Endodermal cell (in vitro differentiated cells): ENCODE data around the gene AMELY. TPM values are rescaled to one million over a fixed set of nuclear protein-coding genes. Genes with fewer than 3 reads are reported as not detected.

ENCODE experiments used
- DNase-seq: peaks from one replicate; pipeline ENCODE4 v3.0.0-alpha.2; 2017
- H3K27ac ChIP-seq: 2 replicates; pipeline ENCODE4 v1.5.1; 2013; ENCODE audit warnings: mild to moderate bottlenecking, low read depth, low read length, moderate library complexity
- H3K27me3 ChIP-seq: 2 replicates; pipeline ENCODE4 v1.6.1; 2013; ENCODE audit warnings: mild to moderate bottlenecking, low read length, moderate library complexity; ENCODE audit not compliant: insufficient read depth, control insufficient read depth, poor library complexity, severe bottlenecking
- H3K36me3 ChIP-seq: 2 replicates; pipeline ENCODE4 v1.7.0; 2013; ENCODE audit warnings: mild to moderate bottlenecking, low read length, moderate library complexity; ENCODE audit not compliant: control insufficient read depth, insufficient read depth
- H3K4me1 ChIP-seq: one replicate; pipeline ENCODE4 v1.7.0; 2013; ENCODE audit warnings: low read length; ENCODE audit not compliant: control insufficient read depth, insufficient read depth
- H3K4me3 ChIP-seq: 2 replicates; pipeline ENCODE4 v1.5.1; 2013; ENCODE audit warnings: mild to moderate bottlenecking, low read length, moderate library complexity
- H3K9ac ChIP-seq: 2 replicates; pipeline ENCODE4 v1.6.1; 2013; ENCODE audit warnings: mild to moderate bottlenecking, low read length, moderate library complexity; ENCODE audit not compliant: poor library complexity, severe bottlenecking; ENCODE audit errors: extremely low read depth
- H3K9me3 ChIP-seq: 2 replicates; pipeline ENCODE4 v1.6.1; 2013; ENCODE audit warnings: mild to moderate bottlenecking, low read length, moderate library complexity; ENCODE audit not compliant: control insufficient read depth
- H3K27ac Mint-ChIP-seq: 2 replicates; pipeline ENCODE4 v1.8.0; 2020; ENCODE audit warnings: mixed read lengths
- H3K27me3 Mint-ChIP-seq: 2 replicates; pipeline ENCODE4 v1.8.0; 2021; ENCODE audit warnings: mild to moderate bottlenecking, mixed read lengths; ENCODE audit not compliant: insufficient read depth
- H3K36me3 Mint-ChIP-seq: 2 replicates; pipeline ENCODE4 v1.8.0; 2020; ENCODE audit warnings: low read depth, mixed read lengths
- H3K4me1 Mint-ChIP-seq: 2 replicates; pipeline ENCODE4 v1.8.0; 2020; ENCODE audit warnings: mixed read lengths
- H3K4me3 Mint-ChIP-seq: 2 replicates; pipeline ENCODE4 v1.8.0; 2020; ENCODE audit warnings: mild to moderate bottlenecking, moderate library complexity, mixed read lengths
- H3K9me3 Mint-ChIP-seq: 2 replicates; pipeline ENCODE4 v1.8.0; 2020; ENCODE audit warnings: mild to moderate bottlenecking, mixed read lengths
- CTCF ChIP-seq: fragments of 200-600 bp; sonication (generic); conservative IDR thresholded peaks from 2 replicates; pipeline ENCODE4 v1.5.0; 2021; ENCODE audit warnings: antibody characterized with exemption, mild to moderate bottlenecking
- WGBS, 2 experiments: methylation state at CpG; one replicate each; pipeline versions ENCODE4 v1.1.5 to v1.1.7; 2013; ENCODE audit warnings: missing lambda C conversion rate in 2 of 2, mixed read lengths in 1 of 2; ENCODE audit not compliant: insufficient coverage in 1 of 2, insufficient read length in 1 of 2; 5-methylcytosine and 5-hydroxymethylcytosine counted together
- total RNA-seq, 2 donors: library from RNA; stranded (reverse); fragmentation: NEBNext Ultra II Directional in 1 of 2; extraction: Animal tissue kit (Norgen Biotek cat#: 25700) in 1 of 2; gene quantifications; 2 replicates in 1 of 2; 3 replicates in 1 of 2; pipeline ENCODE4 v1.2.1, GENCODE V29; 2021

Gene AMELY
- total RNA-seq, 2 donors from 2014 or later, result not detected

- Mint-ChIP-seq H3K4me1 (no peaks in the 10 kb centered on the region), H3K9me3 (no peaks in the 10 kb centered on the region), H3K36me3 (no peaks in the 10 kb centered on the region), H3K27me3 (no peaks in the 10 kb centered on the region), H3K4me3 (no peak overlapping the region), H3K27ac (no peak overlapping the region)
- Histone ChIP-seq H3K36me3 (peaks cover 58% of the 10 kb centered on the region), H3K9ac (no peak overlapping the region), H3K4me3 (peak overlapping the region; percentile 92), H3K27ac (no peak overlapping the region), H3K27me3 (no peaks in the 10 kb centered on the region), H3K4me1 (no peaks in the 10 kb centered on the region), H3K9me3 (peaks cover 15% of the 10 kb centered on the region)
- TF ChIP-seq CTCF, result no peak
- no peak for DNase-seq
These were observed 1.8 kb upstream of the AMELY start for GRCh38 chrY:6913362-6913761.

GRCh38 chrY:6910372-6911252, 940 bp downstream of the AMELY start, which contains the start of gene TBL1Y:
TBL1Y (plus strand) TSS chrY:6910697; CDS start chrY:7025085, 114,388 bp downstream.
- Histone ChIP-seq H3K27me3 (no peaks in the 10 kb centered on the region), H3K27ac (peak within 1 kb of the TSS; percentile 29), H3K9me3 (no peaks in the 10 kb centered on the region), H3K36me3 (peaks cover 31% of the 10 kb centered on the region), H3K9ac (peak within 1 kb of the TSS; percentile 70), H3K4me3 (peak within 1 kb of the TSS; percentile 92), H3K4me1 (no peaks in the 10 kb centered on the region)
- no peaks in the 10 kb centered on the region for H3K4me1 Mint-ChIP-seq
- DNase-seq, result no peak
- TF ChIP-seq CTCF, result no peak
- no peaks in the 10 kb centered on the region for H3K36me3 Mint-ChIP-seq
- WGBS, 2 experiments, result 0% methylated on average over 2 to 84 of the region's 91 CpGs
- H3K27me3 Mint-ChIP-seq, result no peaks in the 10 kb centered on the region
- H3K9me3 Mint-ChIP-seq, result no peaks in the 10 kb centered on the region
- no peak within 1 kb of the TSS for H3K4me3 Mint-ChIP-seq
- H3K27ac Mint-ChIP-seq, result no peak within 1 kb of the TSS

GRCh38 chrY:6909856-6910255, 1.7 kb downstream of the AMELY start:
- Histone ChIP-seq H3K27me3 (no peaks in the 10 kb centered on the region), H3K9ac (peak overlapping the region; percentile 59), H3K27ac (peak overlapping the region; percentile 29), H3K4me3 (peak overlapping the region; percentile 92), H3K9me3 (no peaks in the 10 kb centered on the region), H3K4me1 (no peaks in the 10 kb centered on the region), H3K36me3 (peaks cover 24% of the 10 kb centered on the region)
- no peaks in the 10 kb centered on the region for H3K9me3 Mint-ChIP-seq
- H3K27ac Mint-ChIP-seq, result no peak overlapping the region
- H3K36me3 Mint-ChIP-seq, result no peaks in the 10 kb centered on the region
- no peak for TF ChIP-seq CTCF
- H3K27me3 Mint-ChIP-seq, result no peaks in the 10 kb centered on the region
- WGBS, 2 experiments, result 0% methylated on average over 1 to 14 of the region's 14 CpGs
- DNase-seq, result no peak
- no peak overlapping the region for H3K4me3 Mint-ChIP-seq
- no peaks in the 10 kb centered on the region for H3K4me1 Mint-ChIP-seq
